Muscle of leg (tissue), 11 donors: ENCODE data around the gene NEUROG1. TPM values are rescaled to one million over a fixed set of nuclear protein-coding genes. Genes with fewer than 3 reads are reported as not detected.

ENCODE experiments used
- DNase-seq: peaks from one replicate; pipeline ENCODE4 v3.0.0; 2013
- H3K27ac ChIP-seq: one replicate; pipeline ENCODE4 v1.5.1; 2013; ENCODE audit warnings: mild to moderate bottlenecking, low read length, control low read depth
- H3K27me3 ChIP-seq: one replicate; pipeline ENCODE4 v1.6.1; 2013; ENCODE audit warnings: low read length; ENCODE audit not compliant: control insufficient read depth, insufficient read depth
- H3K36me3 ChIP-seq: one replicate; pipeline ENCODE4 v1.6.1; 2013; ENCODE audit warnings: low read length; ENCODE audit not compliant: control insufficient read depth, insufficient read depth
- H3K4me1 ChIP-seq: one replicate; pipeline ENCODE4 v1.6.1; 2013; ENCODE audit warnings: low read length; ENCODE audit not compliant: control insufficient read depth, insufficient read depth
- H3K4me3 ChIP-seq: one replicate; pipeline ENCODE4 v1.5.1; 2013; ENCODE audit warnings: low read length, control low read depth
- H3K9me3 ChIP-seq: replicated peaks from 2 replicates; pipeline ENCODE4 v1.6.1; 2013; ENCODE audit warnings: low read depth, low read length; ENCODE audit not compliant: control insufficient read depth
- WGBS: methylation state at CpG from one replicate; pipeline ENCODE4 v1.1.5; 2013; ENCODE audit warnings: missing lambda C conversion rate; ENCODE audit not compliant: insufficient coverage; 5-methylcytosine and 5-hydroxymethylcytosine counted together
- polyA plus RNA-seq, 8 donors: library from polyadenylated mRNA; unstranded; fragments of 120-200 nt; gene quantifications; one replicate each; pipeline versions ENCODE4 v1.2.1 to v1.2.3, GENCODE V29; 2013; ENCODE audit warnings: inconsistent platforms in 1 of 8, low replicate concordance in 1 of 8; ENCODE audit not compliant: insufficient read length in 8 of 8, insufficient read depth in 1 of 8
- total RNA-seq: library from RNA; stranded (reverse); fragments of 120-200 nt; gene quantifications from one replicate; pipeline ENCODE4 v1.2.4, GENCODE V29; 2013

Gene NEUROG1
- total and polyA plus RNA-seq, 9 donors = 0.10 TPM; not detected in 8

DNA sequence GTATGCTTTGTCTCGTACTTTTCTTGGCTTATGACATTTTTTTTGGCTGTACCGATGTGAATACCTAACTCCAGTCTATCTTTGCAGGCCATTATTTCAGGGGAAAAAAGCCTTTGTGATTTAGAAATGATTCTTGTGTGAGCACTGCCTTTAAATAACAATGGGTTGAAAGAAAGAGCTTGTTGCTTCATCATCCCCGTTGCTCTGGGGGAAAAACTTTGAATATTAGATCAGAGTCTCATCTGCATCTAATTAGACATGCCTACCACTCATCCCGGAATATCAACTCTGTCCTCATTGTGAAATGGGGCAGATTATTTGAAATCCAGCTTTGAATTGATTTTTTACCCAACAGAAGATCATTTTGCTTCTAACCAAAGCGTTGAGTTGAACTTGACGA is 29.5 kb upstream of the NEUROG1 start:
- no peaks in the 10 kb centered on the region for H3K36me3 ChIP-seq
- no peak overlapping the region for H3K27ac ChIP-seq
- DNase-seq = no peak
- no peaks in the 10 kb centered on the region for H3K9me3 ChIP-seq
- WGBS = no CpG with 5 or more reads among the region's 6 CpGs
- H3K4me1 ChIP-seq = peaks cover 27% of the 10 kb centered on the region
- H3K4me3 ChIP-seq = no peak overlapping the region
- H3K27me3 ChIP-seq = peaks cover 18% of the 10 kb centered on the region

DNA sequence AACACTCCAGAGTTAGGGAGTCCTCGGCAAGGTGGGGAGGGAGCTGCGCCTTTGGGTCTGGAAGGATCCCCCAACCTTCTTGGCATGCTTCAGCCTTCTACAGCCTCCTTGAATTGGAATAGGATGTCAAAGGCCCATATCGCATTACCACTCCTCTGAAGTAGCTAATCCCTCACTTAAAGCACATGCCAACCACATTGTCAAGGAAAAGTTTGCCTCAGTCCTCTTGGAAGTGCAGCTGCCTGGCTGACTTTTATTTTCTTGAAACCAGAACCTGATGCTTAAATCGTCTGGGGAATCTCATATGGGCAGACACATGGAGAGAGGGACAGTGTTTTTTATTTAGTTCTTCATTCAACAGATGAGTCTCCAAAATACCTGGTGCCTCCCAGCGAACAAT is 28.6 kb upstream of the NEUROG1 start:
- H3K4me1 ChIP-seq = peaks cover 27% of the 10 kb centered on the region
- peaks cover 21% of the 10 kb centered on the region for H3K27me3 ChIP-seq
- no peak for DNase-seq
- H3K9me3 ChIP-seq = no peaks in the 10 kb centered on the region
- 43% methylated on average over 1 of the region's 5 CpGs for WGBS
- H3K4me3 ChIP-seq = no peak overlapping the region
- H3K36me3 ChIP-seq = no peaks in the 10 kb centered on the region
- no peak overlapping the region for H3K27ac ChIP-seq

DNA sequence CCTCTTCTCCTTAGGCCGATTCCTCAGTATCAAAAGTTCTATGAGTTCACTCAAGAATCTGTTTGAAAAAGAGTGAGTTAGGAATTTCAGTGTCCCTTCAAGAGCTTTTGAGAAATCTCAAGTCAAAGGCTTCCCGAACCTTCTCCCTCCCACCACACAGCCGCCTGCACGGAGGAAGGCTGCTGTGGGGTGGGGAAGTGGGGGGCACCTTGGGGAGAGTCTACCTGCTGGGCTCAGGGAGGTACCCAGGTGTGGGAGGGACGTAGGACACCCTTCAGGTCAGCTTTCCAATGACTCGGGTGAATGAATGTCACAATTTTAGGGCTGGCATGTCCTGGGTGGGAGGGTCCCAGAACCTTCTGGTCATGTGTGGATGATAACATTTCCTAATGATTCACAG is 25.5 kb upstream of the NEUROG1 start:
- Histone ChIP-seq H3K4me3 (no peak overlapping the region), H3K9me3 (no peaks in the 10 kb centered on the region), H3K36me3 (no peaks in the 10 kb centered on the region), H3K27me3 (peaks cover 31% of the 10 kb centered on the region), H3K4me1 (peaks cover 9% of the 10 kb centered on the region), H3K27ac (no peak overlapping the region)
- WGBS = 60% methylated on average over 2 of the region's 6 CpGs
- DNase-seq = no peak

DNA sequence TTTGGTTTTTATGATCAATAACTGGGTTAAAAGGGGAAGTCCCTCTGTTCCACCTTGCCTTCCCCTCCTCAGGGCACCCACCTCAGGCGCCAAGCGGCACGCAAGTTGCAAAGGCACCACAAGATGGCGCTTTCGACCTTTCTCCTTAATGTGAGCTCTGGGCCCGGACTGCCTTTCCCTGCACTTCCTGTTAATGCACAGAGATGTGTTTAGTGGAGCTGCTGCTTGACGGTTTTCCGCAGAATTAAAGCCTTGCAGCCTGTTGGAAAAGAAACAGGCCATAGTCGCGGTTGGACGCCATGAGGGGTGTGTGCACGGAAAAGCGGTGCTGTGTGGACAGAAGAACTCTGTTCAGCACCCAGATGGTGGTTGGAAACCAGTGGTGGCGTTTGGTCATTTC is 25.1 kb upstream of the NEUROG1 start:
- H3K27me3 ChIP-seq = peaks cover 31% of the 10 kb centered on the region
- no peak overlapping the region for H3K4me3 ChIP-seq
- H3K36me3 ChIP-seq = no peaks in the 10 kb centered on the region
- peaks cover 9% of the 10 kb centered on the region for H3K4me1 ChIP-seq
- 2% methylated on average over 12 of the region's 14 CpGs for WGBS
- no peak overlapping the region for H3K27ac ChIP-seq
- peak; percentile 90 for DNase-seq
- no peaks in the 10 kb centered on the region for H3K9me3 ChIP-seq

DNA sequence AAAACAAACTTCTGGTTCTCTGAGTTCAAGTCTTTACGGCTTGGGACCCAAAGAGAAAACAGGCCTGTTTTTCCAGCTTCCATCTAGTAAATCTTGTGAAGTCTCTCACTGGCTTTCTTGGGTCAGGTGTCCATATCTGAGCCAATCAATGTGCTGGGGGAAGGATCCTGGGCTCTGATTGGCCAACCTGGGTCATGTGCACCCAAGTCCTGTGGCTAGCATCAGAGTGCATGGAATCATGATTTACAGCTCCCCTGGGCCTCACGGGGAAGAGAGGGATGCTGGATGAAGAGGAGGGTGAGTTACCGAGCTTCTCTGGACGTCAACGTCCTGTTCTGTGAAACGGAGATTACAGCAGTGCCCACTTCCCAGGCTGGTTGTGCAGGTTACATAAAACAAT is 23.6 kb upstream of the NEUROG1 start:
- peaks cover 38% of the 10 kb centered on the region for H3K27me3 ChIP-seq
- peaks cover 3% of the 10 kb centered on the region for H3K4me1 ChIP-seq
- DNase-seq = no peak
- no peaks in the 10 kb centered on the region for H3K9me3 ChIP-seq
- H3K27ac ChIP-seq = no peak overlapping the region
- no peaks in the 10 kb centered on the region for H3K36me3 ChIP-seq
- no peak overlapping the region for H3K4me3 ChIP-seq
- WGBS = 67% methylated on average over 1 of the region's 6 CpGs

DNA sequence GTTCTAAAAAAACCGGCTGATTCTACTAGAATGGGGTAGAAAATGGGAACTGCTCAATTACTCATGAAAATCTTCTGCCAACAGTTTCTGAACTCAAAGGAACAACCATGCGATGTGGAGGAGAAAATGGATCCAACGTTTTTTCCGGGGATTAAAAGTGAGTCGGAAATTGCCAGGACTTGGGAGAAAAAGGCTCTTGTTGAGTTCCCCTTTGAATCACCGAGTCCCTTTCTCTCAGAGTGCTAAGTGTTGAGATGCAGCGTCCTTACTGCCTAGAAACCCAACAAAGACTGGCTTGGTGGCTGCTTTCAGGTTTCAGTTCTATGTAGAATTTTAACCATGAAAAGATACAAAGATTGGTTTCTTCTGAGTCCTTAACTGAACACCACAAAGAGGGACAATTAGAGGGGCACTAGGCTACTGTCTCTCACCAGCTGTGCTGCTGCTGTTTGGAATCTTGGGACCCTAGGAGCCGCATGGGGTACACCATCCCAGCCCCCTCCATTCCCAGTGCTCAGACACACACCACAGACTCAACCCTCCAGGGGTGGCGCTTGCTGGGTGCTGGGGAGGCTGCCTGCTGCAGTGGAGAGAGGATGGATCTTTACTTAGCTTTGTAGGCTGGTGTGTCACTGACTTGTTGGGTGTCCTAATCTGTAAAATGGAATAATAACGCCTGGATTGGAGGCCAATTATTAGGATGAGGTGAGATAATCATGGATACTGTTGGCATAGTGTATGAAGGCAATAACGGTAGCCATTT is 21.5 kb upstream of the NEUROG1 start:
- Histone ChIP-seq H3K4me1 (peaks cover 3% of the 10 kb centered on the region), H3K36me3 (no peaks in the 10 kb centered on the region), H3K27me3 (peaks cover 49% of the 10 kb centered on the region), H3K27ac (no peak overlapping the region), H3K9me3 (no peaks in the 10 kb centered on the region), H3K4me3 (no peak overlapping the region)
- no peak for DNase-seq
- WGBS = 79% methylated on average over 6 of the region's 11 CpGs

DNA sequence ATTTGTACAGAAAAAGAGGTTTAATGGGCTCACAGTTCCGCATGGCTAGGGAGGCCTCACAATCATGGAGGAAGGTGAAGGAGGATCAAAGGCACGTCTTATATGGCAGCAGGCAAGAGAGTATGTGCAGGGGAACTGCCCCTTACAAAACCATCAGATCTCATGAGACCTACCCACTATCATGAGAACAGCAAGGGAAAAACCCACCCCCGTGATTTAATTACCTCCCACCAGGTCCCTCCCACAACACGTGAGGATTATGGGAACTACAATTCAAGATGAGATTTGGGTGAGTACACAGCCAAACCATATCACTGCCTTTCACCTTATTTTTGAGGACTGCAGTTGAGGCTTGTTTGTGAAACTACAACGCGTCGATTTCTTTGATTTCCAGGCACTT is 20.9 kb upstream of the NEUROG1 start:
- Histone ChIP-seq H3K9me3 (no peaks in the 10 kb centered on the region), H3K27me3 (peaks cover 50% of the 10 kb centered on the region), H3K36me3 (no peaks in the 10 kb centered on the region), H3K4me1 (peaks cover 3% of the 10 kb centered on the region), H3K4me3 (no peak overlapping the region), H3K27ac (no peak overlapping the region)
- no CpG with 5 or more reads among the region's 7 CpGs for WGBS
- no peak for DNase-seq

DNA sequence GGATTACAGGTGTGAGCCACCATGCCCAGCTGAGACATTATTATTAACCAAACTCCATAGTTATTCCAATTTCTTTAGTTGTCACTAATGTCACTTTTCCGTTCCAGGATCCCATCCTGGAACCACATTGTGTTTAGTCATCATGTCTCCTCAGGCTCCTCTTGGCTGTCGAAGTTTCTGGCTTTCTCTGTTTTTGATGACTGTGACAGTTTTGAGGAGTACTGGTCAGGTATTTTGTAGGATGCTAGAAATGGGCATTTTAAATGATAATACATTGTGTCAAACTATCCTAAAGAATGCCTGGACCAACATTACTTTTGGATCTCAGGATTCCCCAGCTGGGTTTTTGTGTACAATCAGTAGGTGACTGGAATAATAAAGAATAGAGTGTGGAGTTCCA is 19.8 kb upstream of the NEUROG1 start:
- H3K9me3 ChIP-seq = no peaks in the 10 kb centered on the region
- no CpG with 5 or more reads among the region's 2 CpGs for WGBS
- peaks cover 60% of the 10 kb centered on the region for H3K27me3 ChIP-seq
- no peak overlapping the region for H3K27ac ChIP-seq
- no peaks in the 10 kb centered on the region for H3K36me3 ChIP-seq
- no peaks in the 10 kb centered on the region for H3K4me1 ChIP-seq
- no peak for DNase-seq
- H3K4me3 ChIP-seq = no peak overlapping the region

DNA sequence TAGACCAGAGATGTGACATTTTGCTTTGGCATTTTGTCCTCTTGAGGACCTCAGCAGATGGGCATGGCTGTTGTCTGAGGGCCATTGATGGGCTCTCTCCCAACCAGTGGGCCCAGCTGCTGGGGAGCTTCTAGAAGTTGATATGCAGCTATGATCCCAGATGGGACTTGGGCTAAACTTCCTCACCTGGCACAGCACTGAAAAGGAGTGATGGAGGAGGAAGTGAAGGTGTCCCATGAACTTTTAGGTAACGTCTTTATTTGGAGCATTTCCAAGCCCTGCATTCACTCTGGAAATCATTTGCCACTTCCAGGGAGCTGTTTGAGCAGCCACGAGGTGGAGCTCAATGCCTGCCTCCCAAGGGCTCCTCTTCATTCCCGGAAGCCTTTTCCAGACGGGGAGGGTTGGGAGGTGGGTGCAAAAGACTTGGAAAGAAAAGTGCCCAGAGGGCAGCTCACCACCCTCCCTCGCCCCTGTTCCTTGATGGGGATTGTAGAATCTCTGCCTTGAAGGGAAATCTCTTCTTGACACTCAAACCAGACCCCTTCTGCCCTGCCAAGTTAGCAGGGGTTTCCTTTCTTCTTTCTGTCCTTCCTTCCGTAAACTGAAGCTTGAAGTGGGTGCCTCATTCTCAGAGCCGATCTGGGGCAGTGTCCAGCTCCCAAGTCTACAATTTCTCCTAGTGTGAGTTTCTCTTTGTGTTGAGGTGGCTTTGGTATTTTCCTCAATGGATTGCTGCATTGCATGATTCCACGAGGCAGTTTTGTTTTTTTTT is 18.1 kb upstream of the NEUROG1 start:
- WGBS = no CpG with 5 or more reads among the region's 8 CpGs
- H3K9me3 ChIP-seq = no peaks in the 10 kb centered on the region
- H3K4me1 ChIP-seq = no peaks in the 10 kb centered on the region
- DNase-seq = no peak
- H3K36me3 ChIP-seq = no peaks in the 10 kb centered on the region
- peaks cover 63% of the 10 kb centered on the region for H3K27me3 ChIP-seq
- no peak overlapping the region for H3K4me3 ChIP-seq
- no peak overlapping the region for H3K27ac ChIP-seq

DNA sequence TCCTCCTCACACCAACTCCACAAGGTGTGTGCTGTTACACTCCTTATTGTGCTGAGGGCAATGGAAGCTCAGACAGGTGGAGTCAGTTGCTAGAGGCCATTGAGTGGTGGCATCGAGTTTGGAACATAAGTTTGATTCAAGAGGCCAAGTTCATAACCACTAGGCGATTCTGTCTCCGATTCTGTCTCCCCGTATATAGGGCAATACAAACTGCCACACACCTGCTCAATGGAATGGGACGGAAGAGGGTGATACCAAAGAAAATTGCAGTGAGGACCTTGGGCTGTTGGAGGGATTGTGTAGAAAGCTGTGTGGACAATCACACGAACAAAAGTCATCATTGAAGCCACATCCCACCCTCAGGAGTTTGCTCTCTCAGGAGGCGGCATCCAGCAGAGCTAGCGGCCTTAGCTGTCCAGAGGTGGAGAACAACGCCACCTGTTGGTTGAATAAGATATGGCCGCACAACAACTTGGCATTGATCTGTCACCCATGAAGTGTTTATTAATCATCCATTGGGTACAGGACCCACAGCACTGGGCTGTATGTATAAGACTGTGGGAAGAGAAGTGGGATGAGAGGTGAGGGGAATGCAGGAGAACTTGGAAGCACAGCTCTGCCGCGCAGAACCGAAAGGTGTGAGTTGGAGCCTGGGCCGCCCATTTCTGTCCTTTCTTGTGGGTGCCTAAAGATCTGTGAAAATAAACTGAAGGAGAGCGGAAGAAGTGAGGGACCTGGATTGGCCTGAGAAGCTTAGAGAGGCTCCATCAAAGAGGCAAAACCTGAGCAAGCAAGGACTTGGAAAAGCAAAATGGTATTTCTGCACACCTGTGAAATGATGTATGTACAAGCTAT is 16.1 kb upstream of the NEUROG1 start:
- Histone ChIP-seq H3K27ac (no peak overlapping the region), H3K4me1 (no peaks in the 10 kb centered on the region), H3K9me3 (no peaks in the 10 kb centered on the region), H3K36me3 (no peaks in the 10 kb centered on the region), H3K27me3 (peaks cover 73% of the 10 kb centered on the region), H3K4me3 (no peak overlapping the region)
- 30% methylated on average over 10 of the region's 15 CpGs for WGBS
- peak; percentile 80 for DNase-seq
